ENCODE results near the gene HERC4.

- TF ChIP-seq CTCF (IDR thresholded peaks at IDR 0.05; ENCODE audit: low read length) (no peak), EZH2 (IDR thresholded peaks at IDR 0.05; ENCODE audit: borderline replicate concordance, low read length) (no peak)
These were observed 149.6 kb downstream of the HERC4 start for GRCh38 chr10:67925449-67926005.
